Measurements from ENCODE around the gene STOX2.

- TF ChIP-seq CTCF (IDR thresholded peaks at IDR 0.05) = no peak
- no peak for TF ChIP-seq EZH2phosphoT487 (IDR thresholded peaks at IDR 0.05)
- no peak for TF ChIP-seq EZH2 (IDR thresholded peaks at IDR 0.05)
Measured at GRCh38 chr4:183897193-183897592, 7.9 kb upstream of the STOX2 start.

All from neural progenitor cell (in vitro differentiated cells).